ENCODE measurements around the gene LCT. TPM values are rescaled to one million over a fixed set of nuclear protein-coding genes. Genes with fewer than 3 reads are reported as not detected.
A peak's percentile ranks its signal among the peaks of the same experiment; 100 is the strongest.

The LCT gene
- polyA plus RNA-seq, 1 donor: 0.03 TPM

GRCh38 chr2:135742325-135742757 is 94.6 kb downstream of the LCT start:
- peak; percentile 58 for DNase-seq

GRCh38 chr2:135741395-135742324 is 95.3 kb downstream of the LCT start, which contains the start of gene UBXN4:
Gene UBXN4, plus strand, starts transcription at chr2:135741855. Its CDS starts 75 bp downstream, at chr2:135741930.
- peak; percentile 97 for DNase-seq

DNA sequence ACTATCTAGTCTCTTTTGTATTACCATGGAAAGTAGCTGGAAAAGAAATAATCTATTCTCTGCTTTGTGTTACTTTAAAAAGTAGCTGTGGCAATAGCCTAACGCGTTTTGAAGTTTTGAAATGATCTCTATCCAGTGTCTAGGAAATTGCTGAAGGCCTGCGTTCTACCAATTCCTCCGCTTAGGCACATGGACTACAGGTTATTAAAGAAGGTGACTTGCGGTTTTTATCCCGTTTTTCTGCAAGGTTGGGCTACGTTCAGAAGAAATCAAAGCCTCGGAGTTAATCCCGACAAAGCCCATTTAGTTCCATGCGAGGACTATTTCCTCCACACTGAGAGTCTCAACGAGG is 96.0 kb downstream of the LCT start:
- peak; percentile 5 for DNase-seq

DNA sequence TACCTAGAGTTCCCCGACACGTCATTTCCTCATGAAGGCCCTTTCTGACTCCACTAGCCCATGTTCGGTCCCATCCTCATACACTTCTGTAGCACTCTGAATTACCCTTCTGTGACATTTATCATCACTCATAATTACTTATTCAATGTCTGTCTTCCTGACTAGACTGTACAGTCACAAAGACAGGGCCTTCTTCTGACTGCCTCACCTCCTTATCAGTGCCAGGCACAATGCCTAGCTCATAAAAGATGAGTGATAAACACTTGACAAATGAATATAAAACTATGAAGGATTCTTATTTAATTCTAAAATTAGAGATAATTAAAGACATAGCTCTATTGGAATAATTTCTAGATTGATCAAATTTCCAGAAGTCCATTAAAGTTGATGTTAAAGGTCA is 96.8 kb downstream of the LCT start:
- DNase-seq: no peak

Other genes starting within 250 kb of the LCT start
- 179 TPM for gene UBXN4, start 95.3 kb downstream of the LCT start, polyA plus RNA-seq (ENCODE audit: insufficient read length)
- 73.0 TPM for gene MCM6, start 39.3 kb upstream of the LCT start, polyA plus RNA-seq (ENCODE audit: insufficient read length)
- gene DARS1, start 148.4 kb upstream of the LCT start, polyA plus RNA-seq (ENCODE audit: insufficient read length): 156 TPM

Measured in left kidney (tissue), 2 donors.